ENCODE measurements around the gene CAPN13.

Gene CAPN13

GRCh38 chr2:30764021-30764800 is 43.0 kb downstream of the CAPN13 start:
- no peak for DNase-seq (ENCODE audit: low read depth in 2 of 2)

DNA sequence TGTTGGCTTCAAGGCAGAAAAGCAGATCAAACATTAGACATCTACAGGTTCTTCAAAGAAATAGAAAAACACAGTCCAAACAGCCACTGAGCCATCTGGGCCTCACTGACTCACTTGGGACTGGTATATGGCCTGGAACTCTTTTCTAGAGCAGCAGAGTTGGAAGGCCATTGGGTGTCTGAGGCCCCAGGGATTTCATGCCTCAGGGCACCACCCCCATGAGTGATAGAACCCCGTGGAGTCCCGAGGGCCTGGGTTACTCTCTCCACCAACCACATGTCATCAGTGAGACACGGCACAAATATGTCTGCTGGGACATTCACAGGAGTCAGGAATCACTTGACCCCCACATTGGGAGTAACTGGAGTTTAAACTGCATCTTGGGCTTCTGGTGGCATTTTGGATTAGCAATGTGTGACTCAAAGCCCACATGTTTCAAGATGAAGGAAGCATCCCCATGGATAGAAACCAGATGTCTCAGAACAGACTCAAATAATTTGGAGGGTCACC is 44.0 kb downstream of the CAPN13 start:
- no peak for DNase-seq (ENCODE audit: low read depth in 2 of 2)

GRCh38 chr2:30761226-30761625 is 46.0 kb downstream of the CAPN13 start:
- no peak for DNase-seq (ENCODE audit: low read depth in 2 of 2)

DNA sequence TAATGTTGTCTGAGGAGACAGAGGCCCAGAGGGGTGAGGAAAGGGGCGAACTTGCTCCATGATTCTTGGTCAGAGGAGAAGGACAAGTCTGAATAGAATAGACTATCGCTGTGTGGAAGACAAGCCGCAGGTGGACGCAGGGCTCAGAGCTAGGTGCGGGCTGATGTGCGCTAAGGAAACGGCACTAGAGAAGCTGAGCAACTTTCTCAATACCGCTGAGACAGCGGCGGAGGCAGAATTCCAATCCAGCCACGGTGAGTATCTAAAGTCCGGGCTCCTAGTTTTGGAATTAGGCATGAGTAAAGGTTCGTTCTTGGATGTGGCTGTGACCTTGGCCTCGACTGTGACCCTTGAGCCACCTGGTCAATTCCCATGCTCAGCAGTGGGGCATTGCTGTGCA is 47.8 kb downstream of the CAPN13 start:
- DNase-seq (ENCODE audit: low read depth in 2 of 2), result no peak

- no peak for DNase-seq (ENCODE audit: low read depth in 2 of 2)
Observed at GRCh38 chr2:30758191-30758651, 49.0 kb downstream of the CAPN13 start.

- DNase-seq (ENCODE audit: low read depth in 2 of 2), result no peak
Observed at GRCh38 chr2:30757749-30758148, 49.5 kb downstream of the CAPN13 start.

- no peak for DNase-seq (ENCODE audit: low read depth in 2 of 2)
Observed at GRCh38 chr2:30756971-30757370, 50.3 kb downstream of the CAPN13 start.

DNA sequence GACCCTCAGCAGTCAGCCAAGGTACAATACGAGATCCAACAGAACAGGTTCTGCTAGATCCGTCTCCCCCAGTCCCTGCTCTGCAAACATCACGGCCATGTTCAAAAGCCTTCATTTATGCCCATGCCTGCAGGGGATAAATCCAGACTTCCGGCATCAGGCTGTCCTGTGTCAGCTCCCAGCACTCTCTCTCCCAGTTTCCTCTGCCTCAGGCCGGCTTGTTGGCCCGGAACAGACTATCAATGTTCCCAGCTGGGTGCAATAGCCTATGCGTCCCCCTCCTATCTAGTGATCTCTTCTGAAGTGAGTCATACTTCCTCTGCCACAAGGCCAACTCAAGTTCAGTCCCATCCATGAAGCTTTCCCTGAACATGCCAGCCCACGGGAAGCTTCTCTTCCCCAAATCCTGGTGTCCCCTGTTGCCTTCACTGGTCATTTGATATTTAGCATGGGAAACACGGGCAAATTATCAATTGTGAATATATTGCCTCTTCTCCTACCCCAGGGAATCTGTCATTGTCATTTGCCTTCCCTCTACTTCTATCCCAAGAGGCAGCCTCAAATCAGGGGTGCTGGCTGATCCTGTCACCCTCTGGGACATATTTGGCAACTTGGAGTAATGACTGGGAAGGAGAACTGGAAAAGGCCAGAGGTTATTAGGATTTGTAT is 51.1 kb downstream of the CAPN13 start:
- no peak for DNase-seq (ENCODE audit: low read depth in 2 of 2)

DNA sequence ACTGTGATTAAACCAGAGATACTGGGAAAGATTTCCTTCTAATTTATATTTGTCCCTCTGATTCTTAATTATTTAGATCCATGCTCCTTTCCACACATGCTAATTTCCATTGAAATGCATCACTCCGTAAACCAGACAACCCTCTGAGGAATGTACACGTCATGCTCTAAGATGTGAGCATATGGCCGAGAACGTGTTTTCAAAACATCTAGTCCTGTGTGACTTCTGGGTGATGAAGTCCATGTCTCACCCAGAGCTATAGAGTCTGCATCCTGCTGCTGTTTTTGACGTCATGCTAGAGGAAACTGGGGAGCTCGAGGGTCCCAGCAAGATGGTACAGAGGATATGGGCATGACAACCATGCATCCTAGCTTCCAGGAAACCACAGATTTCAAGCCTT is 53.6 kb downstream of the CAPN13 start:
- DNase-seq (ENCODE audit: low read depth in 2 of 2), result no peak

DNA sequence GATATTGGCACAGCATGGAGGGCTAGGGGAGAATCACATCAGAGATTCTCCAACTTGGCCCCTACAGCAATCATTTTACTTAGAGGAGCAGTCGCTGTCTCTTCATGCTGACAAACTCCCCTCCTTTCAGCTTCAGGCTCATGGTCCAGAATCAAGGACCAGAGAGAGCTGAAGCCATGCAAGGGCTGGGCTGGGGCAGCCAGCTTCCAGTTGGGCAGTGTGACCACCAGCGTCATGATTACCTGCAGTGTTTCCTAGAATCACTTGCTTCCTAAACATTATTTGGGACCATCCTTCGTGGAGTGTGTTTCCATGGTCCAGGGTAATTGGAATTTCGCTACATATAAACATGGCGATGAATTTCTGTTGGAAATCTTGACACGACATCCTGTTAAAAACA is 54.4 kb downstream of the CAPN13 start:
- no peak for DNase-seq (ENCODE audit: low read depth in 2 of 2)

DNA sequence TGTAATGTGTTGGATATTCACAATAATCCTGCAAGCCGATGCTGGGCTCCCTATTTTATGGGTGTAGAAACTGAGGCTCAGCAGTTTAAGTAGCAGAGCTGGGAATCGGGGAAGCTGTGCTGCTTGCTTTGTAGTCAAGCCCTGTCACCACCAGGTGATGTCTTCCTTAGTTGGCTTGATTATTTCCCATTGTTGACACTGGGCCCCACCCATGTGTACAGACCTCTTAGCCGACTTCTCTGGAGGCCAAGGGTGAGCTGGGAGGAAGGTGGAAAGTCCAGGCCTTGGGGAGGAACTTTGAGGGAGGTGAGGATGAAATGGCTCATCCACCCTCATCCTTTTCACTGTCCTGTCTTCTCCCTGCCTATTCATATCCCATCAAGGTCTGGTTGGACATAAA is 60.0 kb downstream of the CAPN13 start:
- DNase-seq (ENCODE audit: low read depth in 2 of 2), result no peak

DNA sequence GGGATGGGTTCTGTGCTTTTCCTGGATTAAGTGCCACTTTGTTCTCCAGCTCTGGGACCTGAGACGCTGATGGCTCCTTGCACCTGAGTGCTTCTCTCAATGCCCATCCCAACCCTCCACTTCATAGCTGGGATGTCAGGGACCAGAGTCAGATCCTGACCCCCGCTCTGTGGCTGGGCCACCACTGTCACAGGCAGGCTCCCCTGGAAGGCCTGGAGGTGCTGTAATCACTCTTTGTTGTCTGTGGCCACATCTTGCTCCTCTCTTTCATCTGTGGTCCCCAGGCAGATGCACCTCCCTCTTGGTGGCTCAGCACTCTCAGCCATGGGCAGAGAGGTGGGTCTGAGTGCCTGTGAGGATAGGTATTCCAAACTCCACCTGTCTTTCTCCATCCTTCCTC is 62.4 kb downstream of the CAPN13 start:
- DNase-seq (ENCODE audit: low read depth in 2 of 2), result no peak

DNA sequence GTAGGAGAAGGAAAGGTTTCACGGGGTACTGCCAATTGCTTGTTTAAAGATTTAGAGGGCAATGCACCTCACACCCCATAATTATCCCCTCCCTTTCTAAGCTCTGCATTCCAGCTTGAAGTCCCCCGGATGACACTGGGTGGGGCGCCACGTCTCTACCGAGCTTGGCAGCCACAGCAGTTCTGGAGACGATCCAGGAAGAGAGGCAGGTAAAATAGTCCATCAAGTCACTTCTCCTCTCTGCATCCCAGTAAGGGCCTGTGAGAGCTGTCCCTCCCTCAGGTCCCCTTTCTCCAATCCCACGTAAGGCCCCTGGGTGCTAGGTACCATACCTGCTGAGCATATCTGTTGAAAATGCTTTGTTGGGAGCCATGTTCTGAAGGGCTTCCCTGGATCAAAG is 65.7 kb downstream of the CAPN13 start:
- no peak for DNase-seq (ENCODE audit: low read depth in 2 of 2)

- DNase-seq (ENCODE audit: low read depth in 2 of 2), result no peak
Observed at GRCh38 chr2:30738141-30738911, 68.9 kb downstream of the CAPN13 start.

DNA sequence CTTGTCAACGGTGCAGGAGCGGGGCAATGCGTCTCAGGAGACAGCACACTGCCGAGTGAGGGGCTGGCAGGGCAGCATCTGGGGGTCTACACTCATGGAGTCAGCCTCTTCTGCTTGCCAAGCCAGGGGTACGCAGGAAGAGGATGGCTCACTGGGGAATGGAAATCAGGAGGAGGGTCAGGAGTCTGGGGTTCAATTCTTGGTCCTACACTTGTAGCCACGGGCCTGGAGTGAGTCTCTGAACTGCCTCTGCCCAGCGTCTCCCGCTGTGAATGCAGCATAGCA is 70.0 kb downstream of the CAPN13 start:
- DNase-seq (ENCODE audit: low read depth in 2 of 2), result no peak

DNA sequence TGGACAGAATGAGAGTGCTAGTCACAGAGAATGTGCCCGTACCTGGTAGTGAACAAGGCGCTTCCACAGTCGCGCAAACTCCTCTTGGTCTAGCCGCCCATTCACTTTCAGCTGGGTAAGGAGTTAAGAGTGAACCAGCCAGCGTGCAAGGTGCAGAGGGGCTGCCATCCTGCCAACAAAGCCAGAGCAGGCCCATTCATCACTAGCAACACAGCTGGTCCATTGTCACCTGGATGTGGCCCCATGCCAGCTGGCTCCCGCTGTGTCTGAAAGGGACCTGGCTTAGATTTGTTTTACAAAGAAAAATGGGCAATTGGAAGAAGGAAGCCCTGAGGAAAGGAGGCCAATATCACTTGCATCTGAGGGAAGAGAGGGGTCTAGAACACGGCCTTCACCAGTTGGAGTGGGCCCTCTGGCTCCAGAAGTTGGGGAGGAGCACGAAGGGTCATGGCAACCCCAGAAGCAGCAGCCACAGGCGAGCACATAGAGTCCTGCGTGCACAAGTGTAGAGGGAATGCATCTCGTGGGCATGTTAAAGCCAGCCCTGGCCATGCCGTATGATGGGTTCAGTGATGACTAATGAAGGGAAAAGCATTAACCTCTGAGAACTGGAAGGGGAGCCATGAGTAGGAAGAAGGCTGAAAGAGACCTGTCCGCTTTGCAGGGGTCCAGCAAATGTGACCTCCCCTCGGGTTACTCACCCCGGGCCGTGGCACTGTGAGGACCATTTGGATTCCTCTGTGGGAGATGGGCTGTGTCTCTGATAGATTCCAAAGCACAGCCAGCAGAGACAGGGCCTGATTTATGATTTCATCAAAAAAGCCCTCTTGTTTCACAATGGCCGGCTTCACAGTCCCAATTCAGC is 70.6 kb downstream of the CAPN13 start:
- no peak for DNase-seq (ENCODE audit: low read depth in 2 of 2)

DNA sequence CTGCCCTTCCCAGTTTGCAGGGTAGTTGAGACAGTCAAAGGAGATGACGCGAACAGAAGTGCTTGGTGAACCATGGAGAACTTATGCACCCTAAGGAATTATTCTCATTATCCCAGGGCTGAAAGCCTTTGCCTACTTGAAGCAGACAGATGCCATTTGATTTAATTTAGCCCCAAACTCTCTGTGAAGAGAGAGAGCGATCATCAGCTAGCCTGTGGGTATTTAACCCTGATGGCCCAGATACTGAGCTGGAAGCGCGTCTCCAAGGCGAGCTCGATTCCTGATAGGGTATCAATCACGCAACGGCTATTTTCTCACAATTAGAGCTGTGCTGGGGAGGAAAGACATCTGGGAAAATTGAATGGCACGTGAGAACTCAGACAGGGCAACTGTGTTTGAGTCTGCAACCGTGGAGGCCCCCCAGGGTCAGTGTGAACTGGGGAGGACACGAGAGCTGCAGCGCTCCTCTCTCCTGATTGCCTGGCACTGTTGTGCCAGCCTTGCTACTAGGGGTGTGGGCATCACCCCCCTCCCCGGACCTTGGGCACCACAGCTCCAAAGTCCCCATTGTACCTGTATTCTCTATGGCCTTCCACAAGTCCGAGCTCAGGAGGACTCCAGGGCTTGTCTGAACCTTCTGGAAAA is 73.2 kb downstream of the CAPN13 start:
- no peak for DNase-seq (ENCODE audit: low read depth in 2 of 2)

DNA sequence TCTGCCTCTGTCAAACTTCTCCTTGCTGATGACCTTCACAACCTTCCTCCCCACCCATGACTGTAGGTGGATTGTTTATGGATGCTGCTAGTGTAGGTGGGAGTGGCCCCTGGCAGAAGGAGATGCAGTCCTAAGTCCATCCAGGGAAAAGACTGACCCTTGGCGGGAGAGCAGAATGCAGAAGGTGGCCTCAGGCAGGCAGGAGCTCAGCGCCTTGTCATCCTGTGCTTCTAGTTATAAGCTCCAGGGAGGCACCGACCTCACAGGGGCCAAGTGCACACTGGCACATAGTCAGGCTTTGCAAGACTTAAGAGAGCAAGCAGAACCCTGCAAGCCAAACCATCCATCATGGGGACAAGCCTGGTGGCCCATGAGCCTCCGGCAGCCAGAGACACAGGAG is 74.4 kb downstream of the CAPN13 start:
- no peak for DNase-seq (ENCODE audit: low read depth in 2 of 2)

DNA sequence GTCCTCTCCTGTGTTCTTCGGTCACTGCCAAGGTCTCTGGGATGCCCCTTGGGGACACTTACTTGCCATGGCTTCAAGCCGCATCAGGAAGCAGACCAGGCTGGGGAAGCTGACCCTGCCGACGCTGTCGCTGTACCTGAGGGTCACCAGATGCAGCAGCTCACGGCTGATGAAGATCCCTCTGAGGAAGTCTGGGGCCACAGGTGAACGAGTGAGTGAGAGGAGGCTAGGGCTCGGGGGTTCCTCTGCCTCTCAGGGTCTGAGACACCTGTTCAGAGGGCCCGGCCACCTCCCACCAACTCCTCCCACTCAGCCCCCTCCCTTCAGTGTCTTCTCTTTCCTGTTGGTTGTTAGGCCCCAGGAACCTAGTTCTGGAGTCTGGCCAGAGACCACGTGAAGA is 74.9 kb downstream of the CAPN13 start:
- no peak for DNase-seq (ENCODE audit: low read depth in 2 of 2)

- no peak for DNase-seq (ENCODE audit: low read depth in 2 of 2)
Observed at GRCh38 chr2:30731706-30732105, 75.5 kb downstream of the CAPN13 start.
